NCI-H510A treated with DMSO at 0.1 percent for 48 hours (cell line): ENCODE data around the gene ALDOB.
"Not testable (repeated sequence)": the region's sequence is repeated elsewhere in the genome, so short reads cannot be mapped to it uniquely, and the experiment has no call there.

Experiments
- DNase-seq: peaks from one replicate; lab custom pipeline; 2025; lab: John Stamatoyannopoulos, UW

The ALDOB gene

DNA sequence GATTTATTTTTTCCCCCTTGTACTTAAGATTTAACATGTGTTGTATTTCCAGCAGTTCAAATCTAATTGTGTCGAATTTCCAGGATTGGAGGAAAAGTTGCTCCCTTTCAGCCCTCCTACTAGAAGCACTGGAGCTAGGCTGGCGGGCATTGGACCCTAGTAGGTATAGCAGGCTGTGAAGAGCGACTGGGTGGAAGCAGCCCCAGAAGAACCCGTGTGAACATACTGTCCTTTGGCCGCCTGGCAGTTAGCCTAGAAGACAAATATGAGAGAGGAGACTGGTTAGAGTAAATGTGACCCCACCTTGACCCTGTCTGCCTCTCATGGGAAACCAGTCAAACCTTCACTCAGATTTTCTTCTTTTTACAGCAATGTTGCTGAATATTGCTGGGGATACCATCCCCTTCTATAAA, 13.9 kb downstream of the ALDOB start:
- no peak for DNase-seq

- DNase-seq, result no peak
Observed at GRCh38 chr9:101419863-101420262, 15.7 kb downstream of the ALDOB start.

DNA sequence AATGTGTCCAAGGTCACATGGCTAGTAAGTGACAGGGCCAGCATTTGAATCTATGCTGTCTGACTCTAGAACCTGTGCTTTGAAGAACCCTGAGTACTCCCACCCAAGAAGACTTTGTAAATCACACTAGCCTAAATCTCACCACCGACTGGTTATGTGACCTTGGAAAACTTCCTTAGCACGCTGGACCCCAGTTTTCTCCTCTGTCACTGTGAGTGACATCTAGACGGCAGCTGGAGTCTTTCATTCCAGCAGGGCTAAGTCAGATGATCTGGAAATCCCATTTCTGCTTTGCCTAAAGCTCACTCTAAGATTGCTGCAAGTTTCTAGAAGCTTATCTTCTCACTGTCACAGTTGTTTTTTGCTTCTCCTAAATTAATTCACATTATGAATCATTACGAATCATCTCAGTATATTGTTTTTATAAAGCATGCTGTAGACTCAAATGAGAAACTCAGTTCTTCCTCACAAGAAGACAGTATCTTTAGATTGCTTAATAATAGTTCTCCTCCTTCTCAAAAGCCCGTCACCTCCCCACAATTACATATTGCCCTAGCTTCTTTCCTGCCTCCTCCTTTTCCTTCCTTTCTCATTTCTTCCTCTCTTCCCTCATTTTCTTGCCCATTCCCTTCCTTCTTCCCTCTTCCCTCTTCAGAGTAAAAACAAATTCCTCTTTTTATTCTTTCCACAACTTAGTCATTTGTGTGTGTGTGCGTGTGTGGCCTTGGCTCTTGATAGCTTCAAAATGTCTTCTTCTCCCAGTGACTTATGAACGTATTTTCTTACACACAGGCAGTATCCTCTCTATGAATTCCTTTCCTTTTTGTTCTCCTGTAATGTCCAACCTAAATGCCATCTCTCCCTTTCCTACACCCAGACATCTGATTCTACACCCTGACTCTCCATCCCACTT, 16.8 kb downstream of the ALDOB start:
- no peak for DNase-seq

GRCh38 chr9:101417977-101418376, 17.6 kb downstream of the ALDOB start:
- DNase-seq, result no peak

DNA sequence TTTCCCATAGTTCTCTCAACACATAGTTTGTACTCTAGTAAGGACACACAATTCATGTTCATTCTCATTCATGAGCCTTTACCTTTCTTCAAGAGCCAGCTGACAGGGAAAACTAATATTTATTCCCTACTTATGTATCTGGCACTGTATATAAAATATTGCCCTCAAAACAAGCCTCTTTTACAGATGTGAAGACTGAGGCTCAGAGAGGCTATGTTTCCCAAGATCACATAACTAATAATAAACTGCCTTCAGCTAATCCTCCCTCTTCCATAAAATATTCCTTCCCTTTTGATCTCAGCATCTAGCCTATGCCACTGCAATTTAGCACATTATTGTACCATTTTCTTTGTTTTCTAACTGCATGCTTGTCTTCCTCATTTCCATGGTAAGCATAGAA, 18.2 kb downstream of the ALDOB start:
- DNase-seq, result no peak

DNA sequence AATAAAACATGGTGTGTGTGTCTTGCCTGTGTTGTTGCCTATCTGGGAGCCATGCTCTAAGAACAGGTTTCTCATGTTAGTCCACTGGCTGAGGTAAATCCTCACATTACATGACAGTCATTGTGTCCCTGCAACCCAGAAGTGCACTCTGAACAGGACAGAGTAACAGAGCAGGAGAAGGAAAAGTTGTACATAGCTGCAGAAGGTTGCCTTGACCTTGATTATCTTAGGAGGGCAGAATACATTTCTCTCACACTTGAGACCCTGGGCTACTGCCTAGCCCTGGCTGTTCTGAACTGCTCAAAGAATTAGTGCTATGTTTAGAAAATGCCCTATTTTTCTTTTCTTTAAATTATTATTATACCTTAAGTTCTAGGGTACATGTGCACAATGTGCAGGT, 20.0 kb downstream of the ALDOB start:
- DNase-seq, result no peak

- DNase-seq, result no peak
Observed at GRCh38 chr9:101414839-101415238, 20.7 kb downstream of the ALDOB start.

DNA sequence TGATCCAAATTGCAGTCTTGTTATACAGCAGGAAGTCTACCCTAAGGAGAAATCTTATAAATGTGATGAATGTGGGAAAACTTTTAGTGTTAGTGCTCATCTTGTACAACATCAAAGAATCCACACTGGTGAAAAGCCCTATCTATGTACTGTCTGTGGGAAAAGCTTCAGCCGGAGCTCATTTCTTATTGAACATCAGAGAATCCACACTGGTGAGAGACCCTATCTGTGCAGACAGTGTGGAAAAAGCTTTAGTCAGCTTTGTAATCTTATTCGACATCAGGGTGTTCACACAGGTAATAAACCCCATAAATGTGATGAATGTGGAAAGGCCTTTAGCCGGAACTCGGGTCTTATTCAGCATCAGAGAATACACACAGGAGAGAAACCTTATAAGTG, 26.5 kb downstream of the ALDOB start:
- DNase-seq, result no peak

GRCh38 chr9:101408374-101409078, 27.0 kb downstream of the ALDOB start:
- DNase-seq, result no peak

GRCh38 chr9:101403516-101404285, 31.9 kb downstream of the ALDOB start:
- DNase-seq, result no peak

DNA sequence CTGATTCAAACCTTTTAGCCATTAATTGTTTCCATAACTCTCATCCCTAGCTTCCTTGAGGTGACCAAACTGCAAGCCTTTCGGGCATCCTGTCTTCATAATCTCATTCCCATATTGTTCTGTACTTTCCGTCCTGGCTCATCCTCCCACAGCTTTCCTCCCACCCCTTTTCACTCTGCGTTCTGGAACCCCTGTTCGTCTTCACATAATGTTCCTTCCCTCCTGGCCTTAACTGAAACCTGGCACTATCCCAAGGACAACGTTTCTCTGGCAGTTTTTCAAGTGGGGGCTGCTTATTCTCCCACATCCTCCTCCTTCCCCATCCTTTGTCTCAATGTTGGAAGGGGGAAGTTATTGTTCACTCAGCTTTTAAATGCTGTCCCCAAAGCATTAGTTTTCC, 35.5 kb downstream of the ALDOB start:
- DNase-seq, result no peak

- DNase-seq, result no peak
Observed at GRCh38 chr9:101399643-101399970, 36.0 kb downstream of the ALDOB start.

DNA sequence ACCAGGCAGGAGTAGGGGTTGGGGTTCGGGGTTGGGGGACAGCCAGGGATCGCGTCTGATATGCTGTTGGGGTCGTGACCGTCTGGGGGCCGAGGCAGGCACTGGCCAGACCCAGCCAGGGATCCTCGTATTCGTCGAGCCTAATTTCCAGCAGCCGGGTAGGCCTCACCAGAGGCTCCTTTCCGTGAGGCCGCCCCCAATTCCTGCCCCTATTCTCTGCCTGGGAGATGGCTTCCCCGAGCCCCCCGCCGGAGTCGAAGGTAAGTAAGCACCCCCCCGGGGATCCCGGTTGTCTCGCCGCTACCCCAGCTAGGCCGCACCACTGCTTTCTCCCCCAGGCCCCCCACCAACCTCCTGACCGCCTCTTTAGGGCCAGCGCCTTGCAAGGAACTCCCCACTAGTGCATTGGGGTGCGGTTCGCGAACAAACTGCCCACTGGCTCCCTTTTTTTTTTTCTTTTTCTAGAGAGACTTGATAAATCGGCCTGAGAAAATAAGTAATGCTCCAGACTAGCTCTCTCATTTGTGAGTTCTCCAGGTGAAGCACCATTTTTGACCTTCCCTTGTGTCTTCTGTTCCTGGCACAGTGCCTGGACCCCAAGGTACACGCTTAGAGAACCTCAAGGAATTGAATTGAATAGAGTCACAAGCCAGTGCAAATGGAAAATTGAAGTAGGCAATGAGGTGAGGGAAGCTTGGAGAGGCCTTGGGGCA, 36.5 kb downstream of the ALDOB start:
- DNase-seq, result no peak

- DNase-seq, result peak; percentile 97
Observed at GRCh38 chr9:101398068-101398929, 37.3 kb downstream of the ALDOB start, which contains the start of the genes MRPL50 and ZNF189. TSS of gene MRPL50 (minus strand) at chr9:101398618. CDS start at chr9:101398592, 26 bp downstream. TSS of gene ZNF189 (plus strand) at chr9:101398851. CDS start at chr9:101399157, 306 bp downstream.

- no peak for DNase-seq
Observed at GRCh38 chr9:101397746-101398067, 37.9 kb downstream of the ALDOB start.

GRCh38 chr9:101394687-101395086, 40.9 kb downstream of the ALDOB start:
- DNase-seq, result no peak

- DNase-seq, result no peak
Observed at GRCh38 chr9:101393135-101393534, 42.4 kb downstream of the ALDOB start.

- DNase-seq, result no peak
Observed at GRCh38 chr9:101388507-101388993, 47.0 kb downstream of the ALDOB start.

DNA sequence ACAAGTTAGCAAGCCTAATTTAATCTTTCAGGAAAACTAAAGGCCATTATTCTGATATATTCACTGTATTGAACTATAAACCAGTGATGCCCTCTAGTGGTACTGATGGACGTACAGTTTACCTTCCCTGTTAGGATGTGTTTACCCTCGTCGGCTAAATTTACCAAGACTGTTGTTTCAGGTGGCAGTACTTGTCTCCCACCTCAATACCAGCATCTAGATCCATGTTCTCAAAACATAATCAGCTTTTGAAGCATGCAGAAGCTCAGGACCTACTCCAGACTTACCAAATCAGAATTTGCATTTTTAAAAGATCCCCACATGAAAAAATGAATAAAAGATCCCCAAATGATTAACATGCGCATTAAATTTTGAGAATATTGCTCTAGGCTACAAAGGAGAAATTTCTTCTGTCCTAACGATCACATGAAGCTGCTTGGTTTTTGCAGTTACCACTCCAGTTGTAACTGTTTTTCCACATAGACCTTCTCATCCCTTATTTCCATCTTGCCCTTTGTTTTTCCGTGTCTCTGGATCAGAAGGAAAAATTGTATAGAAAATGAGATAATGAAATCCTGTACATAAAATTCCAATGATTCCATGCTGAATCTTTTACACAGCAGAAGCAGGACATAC, 47.6 kb downstream of the ALDOB start:
- peak; percentile 38 for DNase-seq

DNA sequence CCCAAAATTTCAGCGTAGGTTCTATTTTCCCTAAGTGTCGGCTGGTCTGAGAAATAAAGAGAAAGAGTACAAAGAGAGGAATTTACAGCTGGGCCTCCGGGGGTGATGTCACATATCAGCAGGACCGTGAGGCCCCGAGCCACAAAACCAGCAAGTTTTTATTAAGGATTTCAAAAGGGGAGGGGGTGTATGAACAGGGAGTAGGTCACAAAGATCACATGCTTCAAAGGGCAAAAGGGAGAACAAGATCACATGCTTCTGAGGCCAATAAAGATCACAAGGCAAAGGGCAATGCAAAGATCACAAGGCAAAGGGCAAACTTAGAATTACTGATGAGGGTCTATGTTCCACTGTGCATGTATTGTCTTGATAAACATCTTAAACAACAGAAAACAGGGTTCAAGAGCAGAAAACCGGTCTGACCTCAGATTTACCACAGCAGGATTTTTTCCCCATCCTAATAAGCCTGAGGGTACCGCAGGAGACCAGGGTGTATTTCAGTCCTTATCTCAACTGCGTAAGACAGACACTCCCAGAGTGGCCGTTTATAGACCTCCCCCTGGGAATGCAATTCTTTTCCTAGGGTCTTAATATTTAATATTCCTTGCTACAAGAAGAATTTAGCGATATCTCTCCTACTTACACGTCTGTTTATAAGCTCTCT, 50.6 kb downstream of the ALDOB start, which contains the start of gene BAAT:
BAAT (minus strand) TSS at position 134 of the 664 bp plus-strand sequence. CDS start 13,602 bp downstream, outside the sequence.
- not testable (repeated sequence) for DNase-seq
